ENCODE data around the gene LRRC8B. TPM values are rescaled to one million over a fixed set of nuclear protein-coding genes. Genes with fewer than 3 reads are reported as not detected.

The LRRC8B gene
- total RNA-seq, 1 donor from 2014 or later: 48.2 TPM

GRCh38 chr1:89600451-89601224 lies 76.0 kb downstream of the LRRC8B start:
- Mint-ChIP-seq H3K4me1 (ENCODE audit: low read depth) (peaks cover 85% of the 10 kb centered on the region), H3K27me3 (ENCODE audit: low read depth) (no peaks in the 10 kb centered on the region), H3K27ac (peak overlapping the region; percentile 43), H3K9me3 (no peaks in the 10 kb centered on the region), H3K4me3 (ENCODE audit: low read depth) (no peak overlapping the region), H3K36me3 (ENCODE audit: low read depth) (peaks cover 41% of the 10 kb centered on the region)
- DNase-seq (ENCODE audit: low spot score): no peak
- intact Hi-C loops (cut with micrococcal nuclease): loop anchor here (1.0 to 10.0 kb wide), 2 partner anchors 10 to 326 kb away; partner anchors contain the start of gene GBP5

GRCh38 chr1:89602871-89603404 lies 78.3 kb downstream of the LRRC8B start:
- Mint-ChIP-seq H3K36me3 (ENCODE audit: low read depth) (peaks cover 32% of the 10 kb centered on the region), H3K4me3 (ENCODE audit: low read depth) (peak overlapping the region; percentile 46), H3K4me1 (ENCODE audit: low read depth) (peaks cover 91% of the 10 kb centered on the region), H3K9me3 (no peaks in the 10 kb centered on the region), H3K27ac (peak overlapping the region; percentile 99), H3K27me3 (ENCODE audit: low read depth) (no peaks in the 10 kb centered on the region)
- intact Hi-C loops (cut with micrococcal nuclease): loop anchor here (1.0 to 10.0 kb wide), 4 partner anchors 33 to 328 kb away; partner anchors contain the start of genes GBP5 and LRRC8B
- no peak for DNase-seq (ENCODE audit: low spot score)

- intact Hi-C loops (cut with micrococcal nuclease): loop anchor here (1.0 to 10.0 kb wide), 4 partner anchors 32 to 329 kb away; partner anchors contain the start of genes GBP5 and LRRC8B
- Mint-ChIP-seq H3K27me3 (ENCODE audit: low read depth) (no peaks in the 10 kb centered on the region), H3K27ac (peak overlapping the region; percentile 99), H3K4me3 (ENCODE audit: low read depth) (peak overlapping the region; percentile 57), H3K36me3 (ENCODE audit: low read depth) (peaks cover 31% of the 10 kb centered on the region), H3K4me1 (ENCODE audit: low read depth) (peaks cover 91% of the 10 kb centered on the region), H3K9me3 (no peaks in the 10 kb centered on the region)
- no peak for DNase-seq (ENCODE audit: low spot score)
Observed at GRCh38 chr1:89603651-89604413, 79.2 kb downstream of the LRRC8B start.

- intact Hi-C loops (cut with micrococcal nuclease): loop anchor here (10.0 kb wide), 1 partner anchor 330 kb away; the partner anchor contains the start of gene GBP5
- H3K27ac Mint-ChIP-seq: peak overlapping the region; percentile 99
- peaks cover 35% of the 10 kb centered on the region for H3K36me3 Mint-ChIP-seq (ENCODE audit: low read depth)
- peaks cover 91% of the 10 kb centered on the region for H3K4me1 Mint-ChIP-seq (ENCODE audit: low read depth)
- H3K27me3 Mint-ChIP-seq (ENCODE audit: low read depth): no peaks in the 10 kb centered on the region
- no peak for DNase-seq (ENCODE audit: low spot score)
- peak overlapping the region; percentile 28 for H3K4me3 Mint-ChIP-seq (ENCODE audit: low read depth)
- H3K9me3 Mint-ChIP-seq: no peaks in the 10 kb centered on the region
Observed at GRCh38 chr1:89604414-89604735, 79.7 kb downstream of the LRRC8B start.

GRCh38 chr1:89605692-89606091 lies 81.1 kb downstream of the LRRC8B start:
- intact Hi-C loops (cut with micrococcal nuclease): loop anchor here (2.0 to 10.0 kb wide), 3 partner anchors 157 to 392 kb away; partner anchors contain the start of genes GBP5 and ZNF326
- Mint-ChIP-seq H3K9me3 (no peaks in the 10 kb centered on the region), H3K4me3 (ENCODE audit: low read depth) (peak overlapping the region; percentile 5), H3K27me3 (ENCODE audit: low read depth) (no peaks in the 10 kb centered on the region), H3K27ac (peak overlapping the region; percentile 99), H3K36me3 (ENCODE audit: low read depth) (peaks cover 31% of the 10 kb centered on the region), H3K4me1 (ENCODE audit: low read depth) (peaks cover 90% of the 10 kb centered on the region)
- DNase-seq (ENCODE audit: low spot score): no peak

GRCh38 chr1:89606227-89606980 lies 81.8 kb downstream of the LRRC8B start:
- intact Hi-C loops (cut with micrococcal nuclease): loop anchor here (2.0 to 10.0 kb wide), 3 partner anchors 156 to 391 kb away; partner anchors contain the start of genes GBP5 and ZNF326
- Mint-ChIP-seq H3K4me1 (ENCODE audit: low read depth) (peaks cover 90% of the 10 kb centered on the region), H3K27ac (peak overlapping the region; percentile 99), H3K4me3 (ENCODE audit: low read depth) (peak overlapping the region; percentile 60), H3K9me3 (no peaks in the 10 kb centered on the region), H3K27me3 (ENCODE audit: low read depth) (no peaks in the 10 kb centered on the region), H3K36me3 (ENCODE audit: low read depth) (peaks cover 31% of the 10 kb centered on the region)
- no peak for DNase-seq (ENCODE audit: low spot score)

GRCh38 chr1:89607156-89607555 lies 82.5 kb downstream of the LRRC8B start:
- Mint-ChIP-seq H3K27me3 (ENCODE audit: low read depth) (no peaks in the 10 kb centered on the region), H3K4me1 (ENCODE audit: low read depth) (peaks cover 90% of the 10 kb centered on the region), H3K4me3 (ENCODE audit: low read depth) (peak overlapping the region; percentile 60), H3K9me3 (no peaks in the 10 kb centered on the region), H3K36me3 (ENCODE audit: low read depth) (peaks cover 25% of the 10 kb centered on the region), H3K27ac (peak overlapping the region; percentile 99)
- DNase-seq (ENCODE audit: low spot score): no peak
- intact Hi-C loops (cut with micrococcal nuclease): loop anchor here (2.0 to 10.0 kb wide), 3 partner anchors 156 to 390 kb away; partner anchors contain the start of genes GBP5 and ZNF326

- Mint-ChIP-seq H3K36me3 (ENCODE audit: low read depth) (peaks cover 23% of the 10 kb centered on the region), H3K4me3 (ENCODE audit: low read depth) (peak overlapping the region; percentile 81), H3K9me3 (no peaks in the 10 kb centered on the region), H3K4me1 (ENCODE audit: low read depth) (peaks cover 93% of the 10 kb centered on the region), H3K27ac (peak overlapping the region; percentile 99), H3K27me3 (ENCODE audit: low read depth) (no peaks in the 10 kb centered on the region)
- DNase-seq (ENCODE audit: low spot score): no peak
- intact Hi-C loops (cut with micrococcal nuclease): loop anchor here (1.0 to 10.0 kb wide), 8 partner anchors 20 to 390 kb away; partner anchors contain the start of genes GBP5, LRRC8B and ZNF326
Observed at GRCh38 chr1:89607586-89608318, 83.1 kb downstream of the LRRC8B start.

GRCh38 chr1:89608319-89608983 lies 83.8 kb downstream of the LRRC8B start:
- intact Hi-C loops (cut with micrococcal nuclease): loop anchor here (1.0 to 10.0 kb wide), 7 partner anchors 19 to 389 kb away; partner anchors contain the start of genes GBP5, LRRC8B and ZNF326
- peaks cover 19% of the 10 kb centered on the region for H3K36me3 Mint-ChIP-seq (ENCODE audit: low read depth)
- no peaks in the 10 kb centered on the region for H3K27me3 Mint-ChIP-seq (ENCODE audit: low read depth)
- peaks cover 89% of the 10 kb centered on the region for H3K4me1 Mint-ChIP-seq (ENCODE audit: low read depth)
- no peaks in the 10 kb centered on the region for H3K9me3 Mint-ChIP-seq
- H3K27ac Mint-ChIP-seq: peak overlapping the region; percentile 99
- DNase-seq (ENCODE audit: low spot score): peak; percentile 67
- H3K4me3 Mint-ChIP-seq (ENCODE audit: low read depth): peak overlapping the region; percentile 81

GRCh38 chr1:89608984-89609725 lies 84.5 kb downstream of the LRRC8B start:
- Mint-ChIP-seq H3K27me3 (ENCODE audit: low read depth) (no peaks in the 10 kb centered on the region), H3K36me3 (ENCODE audit: low read depth) (peaks cover 19% of the 10 kb centered on the region), H3K4me1 (ENCODE audit: low read depth) (peaks cover 85% of the 10 kb centered on the region), H3K4me3 (ENCODE audit: low read depth) (peak overlapping the region; percentile 81), H3K9me3 (no peaks in the 10 kb centered on the region), H3K27ac (peak overlapping the region; percentile 99)
- intact Hi-C loops (cut with micrococcal nuclease): loop anchor here (1.0 to 10.0 kb wide), 7 partner anchors 18 to 388 kb away; partner anchors contain the start of genes GBP5, LRRC8B and ZNF326
- peak; percentile 59 for DNase-seq (ENCODE audit: low spot score)

Data from activated T-helper 2 cell treated with anti-CD3 and anti-CD28 coated beads, Interferon-gamma antibody, Interleukin-2, Interleukin-4, amounts not matched to agents 10 μg/mL and 5 μg/mL and 100 μg/mL, durations not matched to agents 14 hours and 24 hours and 36 hours (primary cell).